HFF-Myc (cell line): Measurements from ENCODE around the gene SPSB4.
"Not testable (repeated sequence)": the region's sequence is repeated elsewhere in the genome, so short reads cannot be mapped to it uniquely, and the experiment has no call there.

Experiments
- DNase-seq: peaks from one replicate; pipeline ENCODE4 v3.0.0-alpha.2; 2011; ENCODE audit warnings: low read depth; ENCODE audit errors: extremely low read depth
- H3K4me3 ChIP-seq: replicated peaks from 2 replicates; pipeline ENCODE4 v1.5.1; 2011; ENCODE audit warnings: low read depth, mild to moderate bottlenecking, control low read depth, low read length
- TF ChIP-seq, protein P1 (sequence below): IDR thresholded peaks from 2 replicates; pipeline ENCODE4 v1.5.1; 2012; ENCODE audit warnings: mild to moderate bottlenecking, low read depth, low read length, control low read depth; ENCODE audit errors: missing control alignments

SPSB4 gene

DNA sequence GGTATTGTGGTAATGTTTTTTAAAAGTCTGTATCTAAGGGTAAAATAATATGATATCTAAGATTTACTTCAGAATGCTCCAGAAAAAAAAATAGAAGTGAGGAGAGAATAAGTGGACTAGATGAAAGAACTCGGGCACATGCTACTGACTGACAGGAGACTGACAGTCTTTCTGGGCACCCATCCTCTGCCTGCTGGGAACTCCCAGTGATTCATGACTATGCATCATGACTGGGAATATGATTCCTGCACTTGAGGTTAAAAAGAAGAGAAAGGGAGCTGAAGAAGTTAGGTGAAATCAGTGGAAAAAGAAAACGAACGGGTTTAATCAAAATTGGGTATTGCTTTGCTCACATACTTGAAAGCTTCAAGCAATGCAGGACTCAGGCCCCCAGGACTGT, 35.7 kb upstream of the SPSB4 start:
- DNase-seq: no peak
- TF ChIP-seq, protein P1, sequence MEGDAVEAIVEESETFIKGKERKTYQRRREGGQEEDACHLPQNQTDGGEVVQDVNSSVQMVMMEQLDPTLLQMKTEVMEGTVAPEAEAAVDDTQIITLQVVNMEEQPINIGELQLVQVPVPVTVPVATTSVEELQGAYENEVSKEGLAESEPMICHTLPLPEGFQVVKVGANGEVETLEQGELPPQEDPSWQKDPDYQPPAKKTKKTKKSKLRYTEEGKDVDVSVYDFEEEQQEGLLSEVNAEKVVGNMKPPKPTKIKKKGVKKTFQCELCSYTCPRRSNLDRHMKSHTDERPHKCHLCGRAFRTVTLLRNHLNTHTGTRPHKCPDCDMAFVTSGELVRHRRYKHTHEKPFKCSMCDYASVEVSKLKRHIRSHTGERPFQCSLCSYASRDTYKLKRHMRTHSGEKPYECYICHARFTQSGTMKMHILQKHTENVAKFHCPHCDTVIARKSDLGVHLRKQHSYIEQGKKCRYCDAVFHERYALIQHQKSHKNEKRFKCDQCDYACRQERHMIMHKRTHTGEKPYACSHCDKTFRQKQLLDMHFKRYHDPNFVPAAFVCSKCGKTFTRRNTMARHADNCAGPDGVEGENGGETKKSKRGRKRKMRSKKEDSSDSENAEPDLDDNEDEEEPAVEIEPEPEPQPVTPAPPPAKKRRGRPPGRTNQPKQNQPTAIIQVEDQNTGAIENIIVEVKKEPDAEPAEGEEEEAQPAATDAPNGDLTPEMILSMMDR: no peak
- no peak overlapping the region for H3K4me3 ChIP-seq

GRCh38 chr3:141017366-141018322, 33.5 kb upstream of the SPSB4 start:
- not testable (repeated sequence) for H3K4me3 ChIP-seq, DNase-seq

- H3K4me3 ChIP-seq: no peak overlapping the region
- no peak for DNase-seq
- TF ChIP-seq, protein P1: no peak
Observed at GRCh38 chr3:141019244-141019643, 31.9 kb upstream of the SPSB4 start.

GRCh38 chr3:141020143-141020830, 30.9 kb upstream of the SPSB4 start:
- TF ChIP-seq, protein P1: no peak
- no peak overlapping the region for H3K4me3 ChIP-seq
- peak; percentile 2 for DNase-seq

DNA sequence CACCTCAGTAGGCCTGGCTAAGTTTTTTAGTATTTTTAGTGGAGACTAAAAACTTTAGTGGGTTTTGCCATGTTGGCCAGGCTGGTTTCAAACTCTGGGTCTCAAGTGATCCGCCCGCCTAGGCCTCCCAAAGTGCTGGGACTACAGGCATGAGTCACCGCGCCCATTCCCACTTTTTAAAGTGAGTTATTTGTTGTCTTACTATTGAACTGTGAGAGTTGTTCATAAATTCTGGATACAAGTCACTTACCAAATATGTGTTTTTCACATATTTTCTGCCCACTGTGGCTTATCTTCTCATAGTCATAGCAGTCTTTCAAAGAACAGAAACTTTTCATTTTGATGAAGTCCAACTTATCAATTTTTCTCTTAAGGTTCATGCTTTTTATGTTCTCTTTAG, 29.9 kb upstream of the SPSB4 start:
- H3K4me3 ChIP-seq: no peak overlapping the region
- DNase-seq: no peak
- TF ChIP-seq, protein P1: no peak

GRCh38 chr3:141030296-141030695, 20.9 kb upstream of the SPSB4 start:
- no peak overlapping the region for H3K4me3 ChIP-seq
- TF ChIP-seq, protein P1: no peak
- no peak for DNase-seq

GRCh38 chr3:141039589-141039988, 11.6 kb upstream of the SPSB4 start:
- DNase-seq: no peak

More at GRCh38 chr3:141039589-141039988, 11.6 kb upstream of the SPSB4 start:
- TF ChIP-seq, protein P1: no peak
- no peak overlapping the region for H3K4me3 ChIP-seq
